Measurements from ENCODE around the gene SNORC.
"Not testable (repeated sequence)": the region's sequence is repeated elsewhere in the genome, so short reads cannot be mapped to it uniquely, and the experiment has no call there.

SNORC gene

GRCh38 chr2:232870018-232870765 lies at the start of gene SNORC:
Gene SNORC, plus strand, starts transcription at chr2:232870264. Its CDS starts 78 bp downstream, at chr2:232870342.
- DNase-seq, result peak in 1 of 2 donors; percentile 4

- no peak for DNase-seq
Measured at GRCh38 chr2:232829988-232830387, 40.1 kb upstream of the SNORC start.

- no peak for DNase-seq
Measured at GRCh38 chr2:232831496-232831895, 38.6 kb upstream of the SNORC start.

- no peak for DNase-seq
Measured at GRCh38 chr2:232833830-232834229, 36.2 kb upstream of the SNORC start.

- no peak for DNase-seq
Measured at GRCh38 chr2:232835687-232836208, 34.3 kb upstream of the SNORC start.

- DNase-seq, result no peak
Measured at GRCh38 chr2:232836934-232837333, 33.1 kb upstream of the SNORC start.

- peak; percentile 60 to 79 for DNase-seq
Measured at GRCh38 chr2:232838406-232838874, 31.6 kb upstream of the SNORC start.

GRCh38 chr2:232839411-232840079 lies 30.5 kb upstream of the SNORC start:
- DNase-seq, result peak; percentile 20 to 53

GRCh38 chr2:232842689-232843088 lies 27.4 kb upstream of the SNORC start:
- DNase-seq, result no peak

- DNase-seq, result no peak
Measured at GRCh38 chr2:232843834-232844233, 26.2 kb upstream of the SNORC start.

GRCh38 chr2:232846055-232846454 lies 24.0 kb upstream of the SNORC start:
- DNase-seq, result no peak

- DNase-seq, result no peak
Measured at GRCh38 chr2:232850039-232850438, 20.0 kb upstream of the SNORC start.

GRCh38 chr2:232852081-232852480 lies 18.0 kb upstream of the SNORC start:
- not testable (repeated sequence) for DNase-seq

GRCh38 chr2:232852676-232853075 lies 17.4 kb upstream of the SNORC start:
- no peak for DNase-seq

GRCh38 chr2:232854082-232854481 lies 16.0 kb upstream of the SNORC start:
- no peak for DNase-seq

GRCh38 chr2:232857158-232857563 lies 12.9 kb upstream of the SNORC start:
- no peak for DNase-seq

GRCh38 chr2:232859385-232859916 lies 10.6 kb upstream of the SNORC start:
- DNase-seq, result no peak

GRCh38 chr2:232860593-232861241 lies 9.3 kb upstream of the SNORC start:
- DNase-seq, result no peak

GRCh38 chr2:232861353-232861752 lies 8.7 kb upstream of the SNORC start:
- no peak for DNase-seq

- DNase-seq, result no peak
Measured at GRCh38 chr2:232863996-232864395, 6.1 kb upstream of the SNORC start.

GRCh38 chr2:232865165-232865564 lies 4.9 kb upstream of the SNORC start:
- DNase-seq, result no peak

- DNase-seq, result no peak
Measured at GRCh38 chr2:232866104-232866503, 4.0 kb upstream of the SNORC start.

Data from CD4-positive, alpha-beta T cell treated with Interleukin-4 for 1 hour (primary cell).